22Rv1 (cell line): ENCODE measurements around the gene FMOD.

Source experiments
- CTCF ChIP-seq: fragments of 450-650 bp; IDR thresholded peaks from 2 replicates; pipeline ENCODE4 v1.5.1; 2017; ENCODE audit warnings: mild to moderate bottlenecking
- ZFX ChIP-seq: fragments of 450-650 bp; IDR thresholded peaks from 2 replicates; pipeline ENCODE4 v1.6.1; 2017; ENCODE audit warnings: antibody characterized with exemption, borderline replicate concordance

DNA sequence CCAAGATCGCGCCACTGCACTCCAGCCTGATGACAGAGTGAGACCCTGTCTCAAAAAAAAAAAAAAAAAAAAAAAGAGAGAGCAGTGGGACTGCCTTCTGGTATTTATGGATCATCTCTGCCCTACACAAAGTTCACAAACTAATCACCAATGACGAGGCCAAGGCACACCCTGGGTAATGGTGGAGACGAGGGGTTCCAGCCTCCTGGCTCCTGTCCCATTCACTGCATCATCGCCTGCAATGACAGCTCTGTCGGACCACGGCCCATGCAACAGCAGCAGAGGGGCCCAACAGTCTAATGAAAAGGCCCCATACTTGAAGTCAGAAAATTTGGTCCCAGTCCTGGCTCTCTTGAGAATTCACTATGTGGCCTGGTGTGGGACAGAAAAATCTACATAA, 48.5 kb downstream of the FMOD start:
- TF ChIP-seq CTCF (no peak), ZFX (no peak)
